HG02852 (cell line): ENCODE measurements around the gene ZBTB1.
"Not testable (repeated sequence)": the region's sequence is repeated elsewhere in the genome, so short reads cannot be mapped to it uniquely, and the experiment has no call there.

Experiments
- ATAC-seq: cut with Tn5 transposase; IDR thresholded peaks from one replicate; pipeline ENCODE4 v1.9.1; 2021; ENCODE audit warnings: mild to moderate bottlenecking, moderate library complexity; ENCODE audit not compliant: unreplicated experiment

Gene ZBTB1

GRCh38 chr14:64522591-64523355, 18.2 kb downstream of the ZBTB1 start:
- no peak for ATAC-seq

- no peak for ATAC-seq
Measured at GRCh38 chr14:64525354-64525753, 20.8 kb downstream of the ZBTB1 start.

- no peak for ATAC-seq
Measured at GRCh38 chr14:64531567-64531966, 27.0 kb downstream of the ZBTB1 start.

- ATAC-seq = no peak
Measured at GRCh38 chr14:64536488-64537245, 32.1 kb downstream of the ZBTB1 start.

- ATAC-seq = peak; percentile 96
Measured at GRCh38 chr14:64540208-64541202, 35.9 kb downstream of the ZBTB1 start, which contains the start of gene HSPA2. TSS of gene HSPA2 (plus strand) at chr14:64540741. CDS start at chr14:64540850, 109 bp downstream.

- ATAC-seq = no peak
Measured at GRCh38 chr14:64541261-64541971, 36.8 kb downstream of the ZBTB1 start.

- ATAC-seq = no peak
Measured at GRCh38 chr14:64541972-64542835, 37.6 kb downstream of the ZBTB1 start.

GRCh38 chr14:64542836-64543201, 38.2 kb downstream of the ZBTB1 start:
- ATAC-seq = no peak

- no peak for ATAC-seq
Measured at GRCh38 chr14:64544607-64545312, 40.2 kb downstream of the ZBTB1 start.

- no peak for ATAC-seq
Measured at GRCh38 chr14:64549016-64549415, 44.4 kb downstream of the ZBTB1 start.

- no peak for ATAC-seq
Measured at GRCh38 chr14:64549791-64550620, 45.4 kb downstream of the ZBTB1 start, which contains the start of gene PPP1R36. TSS of gene PPP1R36 (plus strand) at chr14:64549961. CDS start at chr14:64549998, 37 bp downstream.

- no peak for ATAC-seq
Measured at GRCh38 chr14:64550621-64551333, 46.2 kb downstream of the ZBTB1 start.

- no peak for ATAC-seq
Measured at GRCh38 chr14:64554556-64554955, 50.0 kb downstream of the ZBTB1 start.

- ATAC-seq = no peak
Measured at GRCh38 chr14:64556526-64556925, 52.0 kb downstream of the ZBTB1 start.

- ATAC-seq = not testable (repeated sequence)
Measured at GRCh38 chr14:64558216-64558615, 53.6 kb downstream of the ZBTB1 start.

GRCh38 chr14:64561631-64562030, 57.1 kb downstream of the ZBTB1 start:
- ATAC-seq = no peak

- ATAC-seq = no peak
Measured at GRCh38 chr14:64562436-64562835, 57.9 kb downstream of the ZBTB1 start.
